ENCODE results near the gene ATP11A. TPM values are rescaled to one million over a fixed set of nuclear protein-coding genes. Genes with fewer than 3 reads are reported as not detected.

The ATP11A gene
- total RNA-seq, 1 experiment from 2014 or later: 8.7 TPM

DNA sequence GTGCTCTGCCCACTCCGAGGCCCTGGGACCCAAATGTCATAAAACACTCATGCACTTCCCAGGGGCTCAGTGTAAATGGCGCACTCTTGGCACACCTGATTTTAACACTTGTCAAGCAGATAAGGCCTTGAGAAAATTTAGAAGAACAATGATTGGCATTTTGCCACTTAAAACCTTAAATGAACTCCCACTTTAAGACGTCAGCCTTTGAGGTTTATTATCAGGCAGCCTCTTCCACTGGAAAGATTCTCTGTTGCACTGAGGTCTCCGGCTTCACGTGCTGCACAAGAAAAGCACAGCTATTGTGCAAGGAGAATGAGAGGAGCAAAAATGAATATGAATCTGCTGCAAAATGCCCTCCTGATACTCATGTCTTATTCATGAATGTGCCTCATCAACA lies 38.5 kb upstream of the ATP11A start:
- no peak for ATAC-seq
- POLR2A ChIA-PET (ENCODE audit: unreplicated experiment): no interaction called here
- BruUV-seq (replicated peaks): no TSS peak
- Histone ChIP-seq H3K4me2 (ENCODE audit: low read length) (no peak overlapping the region), H3K9ac (ENCODE audit: low read length) (no peak overlapping the region), H3K9me3 (ENCODE audit: low read length) (no peaks in the 10 kb centered on the region), H3K36me3 (ENCODE audit: low read depth, low read length) (no peaks in the 10 kb centered on the region), H3K79me2 (ENCODE audit: low read length) (no peaks in the 10 kb centered on the region), H3K27ac (ENCODE audit: low read length) (no peak overlapping the region), H4K20me1 (ENCODE audit: low read length) (no peaks in the 10 kb centered on the region), H3K4me1 (ENCODE audit: insufficient read depth, low read length) (no peaks in the 10 kb centered on the region), H3K9me2 (replicated peaks; ENCODE audit: low read length) (no peaks in the 10 kb centered on the region), H3K27me3 (ENCODE audit: low read length) (no peaks in the 10 kb centered on the region), H3K4me3 (ENCODE audit: low read length) (no peak overlapping the region), H2AFZ (ENCODE audit: low read length) (no peak overlapping the region), H3F3A (ENCODE audit: low read length, unreplicated experiment) (no peaks in the 10 kb centered on the region)
- CTCF ChIA-PET: no interaction called here
- intact Hi-C loops (cut with micrococcal nuclease): no loop called here
- TF ChIP-seq EZH2phosphoT487 (IDR thresholded peaks at IDR 0.05; ENCODE audit: borderline replicate concordance, low read length) (no peak), EZH2 (IDR thresholded peaks at IDR 0.05; ENCODE audit: low read length, unreplicated experiment) (no peak)
- TF ChIP-seq, protein P1, sequence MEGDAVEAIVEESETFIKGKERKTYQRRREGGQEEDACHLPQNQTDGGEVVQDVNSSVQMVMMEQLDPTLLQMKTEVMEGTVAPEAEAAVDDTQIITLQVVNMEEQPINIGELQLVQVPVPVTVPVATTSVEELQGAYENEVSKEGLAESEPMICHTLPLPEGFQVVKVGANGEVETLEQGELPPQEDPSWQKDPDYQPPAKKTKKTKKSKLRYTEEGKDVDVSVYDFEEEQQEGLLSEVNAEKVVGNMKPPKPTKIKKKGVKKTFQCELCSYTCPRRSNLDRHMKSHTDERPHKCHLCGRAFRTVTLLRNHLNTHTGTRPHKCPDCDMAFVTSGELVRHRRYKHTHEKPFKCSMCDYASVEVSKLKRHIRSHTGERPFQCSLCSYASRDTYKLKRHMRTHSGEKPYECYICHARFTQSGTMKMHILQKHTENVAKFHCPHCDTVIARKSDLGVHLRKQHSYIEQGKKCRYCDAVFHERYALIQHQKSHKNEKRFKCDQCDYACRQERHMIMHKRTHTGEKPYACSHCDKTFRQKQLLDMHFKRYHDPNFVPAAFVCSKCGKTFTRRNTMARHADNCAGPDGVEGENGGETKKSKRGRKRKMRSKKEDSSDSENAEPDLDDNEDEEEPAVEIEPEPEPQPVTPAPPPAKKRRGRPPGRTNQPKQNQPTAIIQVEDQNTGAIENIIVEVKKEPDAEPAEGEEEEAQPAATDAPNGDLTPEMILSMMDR (conservative IDR thresholded peaks at IDR 0.05; ENCODE audit: low read depth, low read length): no peak
- DNase-seq: no peak

DNA sequence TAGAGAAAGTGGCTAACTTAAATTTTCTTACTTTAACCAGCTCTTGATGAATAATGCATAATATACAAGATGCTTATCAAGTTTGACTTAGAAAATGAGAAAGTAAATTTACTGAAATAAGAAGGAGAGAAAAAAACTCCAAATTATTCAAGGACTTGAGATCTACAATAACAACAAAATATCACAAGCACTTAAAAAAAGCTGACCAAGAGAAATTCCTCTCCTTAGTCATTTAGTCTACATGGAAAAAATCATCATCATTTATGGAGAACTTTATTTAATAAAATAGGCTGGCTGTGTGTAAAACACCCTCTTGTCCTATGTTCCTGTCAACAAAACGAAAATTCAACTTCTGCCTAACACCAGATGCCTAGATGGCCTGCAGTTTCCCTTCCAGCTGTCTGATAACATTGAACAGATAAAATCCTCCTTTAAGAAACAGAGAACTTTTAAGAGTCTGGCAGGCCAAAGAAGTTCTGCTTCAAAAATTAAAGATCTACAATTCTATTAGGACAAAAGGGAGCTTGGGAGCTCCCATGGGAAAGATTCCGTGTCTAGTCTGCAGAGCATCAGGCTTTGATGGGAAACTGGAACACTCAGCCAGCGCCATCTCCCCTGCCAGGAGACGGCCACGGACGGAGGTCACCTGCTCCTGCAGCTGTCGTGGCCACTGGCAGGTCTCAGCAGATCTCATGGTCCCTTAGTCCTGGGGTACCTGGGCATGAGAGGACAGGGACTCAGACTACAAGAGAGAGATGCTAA lies 37.9 kb upstream of the ATP11A start:
- POLR2A ChIA-PET (ENCODE audit: unreplicated experiment): no interaction called here
- CTCF ChIA-PET: no interaction called here
- H3K4me2 ChIP-seq (ENCODE audit: low read length): no peak overlapping the region

More for the DNA sequence above, 37.9 kb upstream of the ATP11A start:
- Histone ChIP-seq H3F3A (ENCODE audit: low read length, unreplicated experiment) (no peaks in the 10 kb centered on the region), H3K4me1 (ENCODE audit: insufficient read depth, low read length) (no peaks in the 10 kb centered on the region), H3K4me3 (ENCODE audit: low read length) (no peak overlapping the region), H3K9ac (ENCODE audit: low read length) (no peak overlapping the region), H3K27ac (ENCODE audit: low read length) (no peak overlapping the region), H3K79me2 (ENCODE audit: low read length) (no peaks in the 10 kb centered on the region), H2AFZ (ENCODE audit: low read length) (no peak overlapping the region), H3K9me2 (replicated peaks; ENCODE audit: low read length) (no peaks in the 10 kb centered on the region), H3K36me3 (ENCODE audit: low read depth, low read length) (no peaks in the 10 kb centered on the region), H4K20me1 (ENCODE audit: low read length) (no peaks in the 10 kb centered on the region), H3K27me3 (ENCODE audit: low read length) (no peaks in the 10 kb centered on the region), H3K9me3 (ENCODE audit: low read length) (no peaks in the 10 kb centered on the region)
- intact Hi-C loops (cut with micrococcal nuclease): no loop called here
- no peak for TF ChIP-seq EZH2phosphoT487 (IDR thresholded peaks at IDR 0.05; ENCODE audit: borderline replicate concordance, low read length)
- TF ChIP-seq EZH2 (IDR thresholded peaks at IDR 0.05; ENCODE audit: low read length, unreplicated experiment): no peak
- TF ChIP-seq, protein P1 (conservative IDR thresholded peaks at IDR 0.05; ENCODE audit: low read depth, low read length): no peak
- ATAC-seq: peak; percentile 18
- no peak for DNase-seq
- BruUV-seq (replicated peaks): no TSS peak
